Activated T-helper 9 cell treated with anti-CD3 and anti-CD28 coated beads, Interleukin-2, amount 50 U/mL, for 16 hours (primary cell): ENCODE measurements around the gene NFIA.

ENCODE experiments used
- DNase-seq: peaks from one replicate; pipeline ENCODE4 v3.0.0-alpha.2; 2020; ENCODE audit warnings: low read depth

The NFIA gene

DNA sequence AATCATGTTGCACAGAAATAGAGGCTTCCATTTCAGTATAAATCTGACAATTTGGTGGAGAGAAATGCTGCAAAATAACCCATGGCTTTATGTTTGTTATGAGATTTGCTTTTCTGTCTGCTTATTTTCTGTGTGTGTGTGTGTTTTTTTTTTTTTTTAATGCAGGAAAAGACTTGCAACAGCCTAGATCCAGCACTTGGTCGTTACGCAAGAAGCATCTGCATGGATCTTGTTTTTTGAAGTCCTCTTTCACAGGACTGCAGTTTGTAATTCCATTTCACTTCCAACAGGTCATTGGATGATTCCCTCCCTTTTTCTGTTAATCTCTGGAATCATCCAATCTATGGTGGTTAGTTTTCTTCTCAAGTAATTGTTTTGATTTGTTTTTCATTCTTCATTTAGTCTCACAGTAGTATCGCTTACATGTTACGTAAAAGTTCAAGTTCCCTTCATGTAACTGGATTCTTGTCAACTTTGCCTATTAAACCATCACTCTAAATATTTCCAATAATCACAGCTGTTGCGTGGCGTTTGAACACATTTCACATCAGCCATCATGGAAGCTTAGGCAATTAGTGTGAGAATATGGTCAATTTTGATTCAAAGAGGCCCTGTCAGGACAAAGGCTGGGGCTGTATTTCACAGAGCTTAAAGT lies 312.9 kb downstream of the NFIA start:
- no peak for DNase-seq

GRCh38 chr1:61397495-61397894 lies 315.1 kb downstream of the NFIA start:
- DNase-seq = no peak

GRCh38 chr1:61397935-61398334 lies 315.6 kb downstream of the NFIA start:
- DNase-seq = no peak

DNA sequence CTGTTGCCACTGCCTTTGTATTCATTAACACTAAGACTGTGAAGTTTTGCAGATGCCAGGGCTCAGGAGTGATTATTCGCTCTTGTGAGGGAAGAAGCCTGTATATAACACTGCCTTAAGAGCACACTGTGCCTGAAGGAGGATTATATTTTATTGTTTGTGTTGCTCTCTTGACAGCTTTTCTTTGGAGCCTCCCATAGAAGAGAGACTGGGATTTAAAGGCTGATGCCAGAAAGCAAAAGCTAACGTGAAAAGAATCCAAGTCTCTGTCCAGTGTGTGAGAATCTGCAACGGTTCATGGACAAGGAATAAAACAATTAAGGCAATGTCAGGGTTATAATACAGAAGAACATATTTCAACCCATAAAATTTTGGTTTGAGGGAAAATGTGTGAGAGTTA lies 316.8 kb downstream of the NFIA start:
- DNase-seq = no peak

GRCh38 chr1:61400131-61400770 lies 317.9 kb downstream of the NFIA start:
- DNase-seq = no peak

GRCh38 chr1:61400997-61401396 lies 318.6 kb downstream of the NFIA start:
- no peak for DNase-seq

GRCh38 chr1:61403679-61404596 lies 321.6 kb downstream of the NFIA start:
- no peak for DNase-seq

GRCh38 chr1:61404597-61405376 lies 322.4 kb downstream of the NFIA start:
- no peak for DNase-seq

DNA sequence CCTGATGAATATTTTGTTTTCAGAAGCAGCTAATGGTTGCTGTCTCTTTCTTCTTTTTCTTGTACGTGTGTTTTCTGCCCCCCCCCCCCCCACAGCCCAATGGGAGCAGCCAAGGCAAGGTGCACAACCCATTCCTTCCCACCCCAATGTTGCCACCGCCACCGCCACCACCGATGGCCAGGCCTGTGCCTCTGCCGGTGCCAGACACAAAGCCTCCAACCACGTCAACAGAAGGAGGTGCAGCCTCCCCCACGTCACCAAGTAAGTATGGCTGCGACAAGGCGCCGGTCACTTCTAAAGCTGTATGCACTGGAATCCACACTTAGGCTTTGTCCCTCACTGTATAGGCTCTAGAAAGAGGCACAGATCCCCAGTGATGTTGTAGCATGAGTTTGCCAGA lies 324.1 kb downstream of the NFIA start:
- no peak for DNase-seq

DNA sequence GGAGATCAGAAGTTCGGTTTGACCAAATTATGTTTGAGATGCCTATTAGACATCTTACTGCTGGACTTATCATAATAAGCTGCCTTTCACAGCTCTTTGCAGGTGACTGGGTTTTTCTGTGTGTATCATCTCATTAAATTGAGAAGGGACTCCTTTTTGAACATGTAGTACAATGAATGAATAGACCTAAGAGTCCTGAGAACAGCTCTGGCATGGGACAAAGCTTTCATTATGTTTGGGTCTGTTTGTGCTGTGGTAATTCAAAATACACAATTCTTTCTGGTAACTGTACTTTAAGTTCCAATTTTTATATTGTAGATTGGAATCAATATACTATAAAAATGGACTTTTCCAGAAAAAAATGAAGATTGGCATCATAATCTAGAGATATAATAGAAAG lies 330.2 kb downstream of the NFIA start:
- no peak for DNase-seq

DNA sequence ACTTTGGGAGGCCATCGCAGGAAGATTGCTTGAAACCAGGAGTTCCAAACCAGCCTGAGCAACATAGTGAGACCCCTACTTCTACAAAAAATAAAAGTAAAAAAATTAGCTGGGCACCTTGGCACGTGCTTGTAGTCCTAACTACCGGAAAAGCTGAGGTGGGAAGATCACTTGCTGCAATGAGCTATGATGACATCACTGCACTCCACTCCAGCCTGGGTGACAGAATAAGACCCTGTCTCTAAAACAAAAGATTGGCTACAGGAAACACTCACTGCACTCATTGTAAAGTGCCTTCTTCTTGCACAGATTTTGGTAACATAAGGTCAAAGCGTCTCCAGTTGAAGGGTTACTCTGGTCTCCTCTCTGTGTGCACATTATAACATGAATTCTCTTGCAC lies 336.8 kb downstream of the NFIA start:
- DNase-seq = no peak

DNA sequence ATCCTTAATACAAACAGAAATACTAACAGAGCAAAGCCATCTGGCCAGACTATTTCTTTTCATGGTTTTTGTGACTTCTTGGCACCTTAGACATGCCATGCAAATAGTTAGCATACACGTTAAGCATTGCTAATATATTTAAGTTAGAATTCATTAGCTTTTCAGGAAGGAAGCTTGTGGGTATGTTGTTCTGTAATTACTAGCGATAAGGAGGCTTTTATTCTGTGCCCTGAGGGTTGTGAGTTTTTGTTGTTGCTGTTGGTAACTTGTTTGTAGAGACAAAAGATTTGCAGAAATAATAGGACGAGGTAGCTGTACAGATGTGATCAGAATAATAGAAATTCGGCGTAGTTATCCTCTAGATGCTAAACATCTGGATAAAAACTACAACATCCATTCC lies 337.3 kb downstream of the NFIA start:
- no peak for DNase-seq

DNA sequence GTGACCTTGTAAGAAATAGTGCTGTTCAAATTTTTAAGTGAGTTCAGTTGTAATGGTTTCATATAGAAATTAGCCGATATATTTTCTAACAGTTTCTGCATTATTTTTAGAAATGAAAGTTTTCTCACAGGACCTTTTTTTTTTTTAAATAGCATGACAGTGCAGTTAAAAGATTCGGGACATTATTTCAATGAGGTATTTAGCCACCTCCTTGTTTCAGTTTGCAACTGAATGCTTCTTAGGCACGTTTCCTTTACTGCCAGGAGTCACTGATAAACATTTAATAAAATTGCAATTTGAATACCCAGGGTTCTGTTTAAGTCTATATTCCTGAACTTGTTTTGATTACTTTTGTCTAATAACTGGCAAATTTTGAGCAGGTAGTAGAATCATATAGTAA lies 337.9 kb downstream of the NFIA start:
- no peak for DNase-seq

DNA sequence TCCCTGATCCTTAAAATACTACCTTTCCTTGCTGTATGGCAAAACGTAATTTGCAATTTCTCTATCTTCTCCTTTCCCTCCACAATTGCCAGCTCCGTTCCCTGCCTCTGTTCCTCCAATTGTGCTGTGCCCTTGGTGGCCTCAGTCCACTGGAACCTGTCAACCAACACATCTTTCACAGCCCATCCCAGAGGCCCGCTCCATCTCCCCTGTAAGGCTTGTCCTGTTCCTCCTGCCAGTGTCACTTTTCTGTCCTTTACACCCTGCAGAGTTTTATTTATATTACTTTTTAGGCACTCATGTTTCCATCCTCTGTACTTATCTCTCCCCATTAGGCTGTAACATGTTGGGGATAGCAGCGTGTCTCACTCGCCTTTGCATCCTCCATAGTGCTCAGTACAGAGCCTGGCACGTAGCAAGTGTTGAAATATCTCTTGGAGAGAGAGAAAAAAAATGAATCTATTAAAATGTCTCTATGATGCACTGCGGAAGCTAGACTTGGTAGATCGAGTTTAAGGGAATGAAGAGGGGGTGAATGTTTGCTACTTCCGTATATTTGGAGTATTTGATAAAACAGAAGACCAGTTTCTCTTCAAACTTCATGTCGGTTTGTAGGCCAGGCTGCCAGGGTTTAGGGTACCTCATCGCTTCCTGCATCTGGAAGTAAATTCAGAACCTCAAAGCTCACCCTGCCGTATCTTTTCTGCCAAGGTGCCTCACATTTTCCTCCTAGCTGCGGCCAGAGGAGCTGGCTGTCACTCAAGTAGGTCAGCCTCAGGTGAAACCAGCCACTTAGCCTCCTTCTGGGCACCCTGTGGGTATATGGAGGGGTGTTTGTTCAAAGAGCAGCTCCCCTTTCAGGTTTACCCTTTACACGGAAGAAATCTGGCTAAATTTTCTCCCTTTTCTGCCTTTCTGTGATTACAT lies 338.8 kb downstream of the NFIA start:
- DNase-seq = no peak

- DNase-seq = no peak
Observed at GRCh38 chr1:61423643-61424042, 341.3 kb downstream of the NFIA start.

- no peak for DNase-seq
Observed at GRCh38 chr1:61424382-61424781, 342.0 kb downstream of the NFIA start.

DNA sequence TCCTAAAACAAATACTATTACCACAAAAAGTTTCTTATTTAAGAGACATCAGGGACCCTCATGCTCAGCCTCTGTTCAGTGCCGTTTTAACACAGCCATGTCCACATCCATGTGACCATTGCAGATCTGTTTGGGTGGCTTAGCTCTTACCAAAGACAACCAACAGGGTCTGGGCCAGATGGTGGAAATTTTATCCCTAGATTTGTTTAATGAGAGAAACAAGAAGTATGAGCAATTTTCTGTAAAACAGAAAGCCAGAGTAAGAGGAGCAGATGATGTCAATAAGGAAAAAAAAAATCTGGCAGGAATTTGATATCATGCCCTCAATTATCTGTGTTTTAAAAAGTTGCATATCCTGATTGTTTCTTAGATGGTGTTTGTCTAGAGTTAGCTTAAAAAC lies 342.7 kb downstream of the NFIA start:
- no peak for DNase-seq

GRCh38 chr1:61426254-61426653 lies 343.9 kb downstream of the NFIA start:
- no peak for DNase-seq

GRCh38 chr1:61426885-61427284 lies 344.5 kb downstream of the NFIA start:
- no peak for DNase-seq

DNA sequence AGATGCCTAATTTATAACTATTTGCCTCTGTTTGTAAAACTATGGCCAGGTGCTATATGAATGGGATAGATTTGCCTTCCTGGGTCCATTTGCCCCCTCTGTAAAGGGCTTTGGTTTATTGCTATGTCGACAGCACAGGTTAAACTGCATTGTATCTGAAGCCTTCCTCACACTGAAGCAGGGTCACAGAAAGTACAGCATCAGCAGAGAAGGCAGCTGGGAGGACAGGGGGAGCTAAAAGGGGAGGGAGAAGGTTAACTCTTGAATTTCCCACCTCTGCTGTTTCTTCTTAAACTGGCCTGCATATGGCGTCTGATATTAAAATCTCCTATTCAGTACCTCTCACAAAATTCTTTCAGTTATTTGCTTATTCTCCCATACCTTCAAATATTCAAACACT lies 345.1 kb downstream of the NFIA start:
- no peak for DNase-seq

- no peak for DNase-seq
Observed at GRCh38 chr1:61428146-61428545, 345.8 kb downstream of the NFIA start.
